ENCODE measurements around the gene FAM184B.

GRCh38 chr4:17605236-17605635 lies 176.2 kb downstream of the FAM184B start:
- no peak for TF ChIP-seq CTCF (IDR thresholded peaks at IDR 0.05)
- no peak for TF ChIP-seq POLR2A (IDR thresholded peaks at IDR 0.05)

Data from lower leg skin (tissue), 3 donors.